Measurements from ENCODE around the gene BABAM2. TPM values are rescaled to one million over a fixed set of nuclear protein-coding genes. Genes with fewer than 3 reads are reported as not detected.

Gene BABAM2
- total and polyA plus RNA-seq, 2 experiments from 2014 or later: 35.2 to 46.1 TPM

- Histone ChIP-seq H3K9me3 (ENCODE audit: low read depth) (no peaks in the 10 kb centered on the region), H3K4me3 (no peak overlapping the region), H3K27me3 (replicated peaks; ENCODE audit: insufficient read depth) (no peaks in the 10 kb centered on the region), H3K9me2 (ENCODE audit: insufficient read depth) (no peaks in the 10 kb centered on the region), H3F3A (ENCODE audit: insufficient read depth) (no peaks in the 10 kb centered on the region), H3K4me1 (ENCODE audit: insufficient read depth) (peaks cover 12% of the 10 kb centered on the region), H3K27ac (no peak overlapping the region), H4K20me1 (ENCODE audit: insufficient read depth) (no peaks in the 10 kb centered on the region), H2AFZ (no peak overlapping the region), H3K79me2 (ENCODE audit: insufficient read depth) (no peaks in the 10 kb centered on the region), H3K4me2 (ENCODE audit: unreplicated experiment) (no peak overlapping the region), H3K36me3 (ENCODE audit: low read depth) (no peaks in the 10 kb centered on the region), H3K9ac (no peak overlapping the region)
- TF ChIP-seq EZH2 (IDR thresholded peaks at IDR 0.05; ENCODE audit: insufficient read depth, poor library complexity, severe bottlenecking) (no peak), EZH2phosphoT487 (IDR thresholded peaks at IDR 0.05; ENCODE audit: insufficient read depth, low read depth) (no peak)
- in situ Hi-C loops (cut with MboI): no loop called here
- DNase-seq: no peak
These were observed 357.2 kb downstream of the BABAM2 start for GRCh38 chr2:28247734-28248133.

- no peaks in the 10 kb centered on the region for H4K20me1 ChIP-seq (ENCODE audit: insufficient read depth)
- peaks cover 12% of the 10 kb centered on the region for H3K4me1 ChIP-seq (ENCODE audit: insufficient read depth)
- no peaks in the 10 kb centered on the region for H3F3A ChIP-seq (ENCODE audit: insufficient read depth)
- no peak for TF ChIP-seq EZH2phosphoT487 (IDR thresholded peaks at IDR 0.05; ENCODE audit: insufficient read depth, low read depth)
- no peak for DNase-seq
- no peak overlapping the region for H3K4me3 ChIP-seq
- 100% methylated on average over 2 of the region's 2 CpGs for WGBS, 2 experiments (ENCODE audit: low coverage in 1 of 2, low lambda C conversion rate in 2 of 2, missing lambda C conversion rate in 2 of 2)
- no peaks in the 10 kb centered on the region for H3K27me3 ChIP-seq (replicated peaks; ENCODE audit: insufficient read depth)
- no peak overlapping the region for H3K9ac ChIP-seq
- in situ Hi-C loops (cut with MboI): no loop called here
- H3K9me2 ChIP-seq (ENCODE audit: insufficient read depth): no peaks in the 10 kb centered on the region
- no peak overlapping the region for H3K4me2 ChIP-seq (ENCODE audit: unreplicated experiment)
- H3K9me3 ChIP-seq (ENCODE audit: low read depth): no peaks in the 10 kb centered on the region
- H3K27ac ChIP-seq: no peak overlapping the region
- H3K79me2 ChIP-seq (ENCODE audit: insufficient read depth): no peaks in the 10 kb centered on the region
- no peaks in the 10 kb centered on the region for H3K36me3 ChIP-seq (ENCODE audit: low read depth)
- no peak overlapping the region for H2AFZ ChIP-seq
These were observed 358.0 kb downstream of the BABAM2 start for GRCh38 chr2:28248511-28248910.

- Histone ChIP-seq H3K27me3 (replicated peaks; ENCODE audit: insufficient read depth) (no peaks in the 10 kb centered on the region), H3K9ac (no peak overlapping the region), H3K9me3 (ENCODE audit: low read depth) (no peaks in the 10 kb centered on the region), H4K20me1 (ENCODE audit: insufficient read depth) (no peaks in the 10 kb centered on the region), H3K4me2 (ENCODE audit: unreplicated experiment) (no peak overlapping the region), H3K4me3 (no peak overlapping the region), H3F3A (ENCODE audit: insufficient read depth) (no peaks in the 10 kb centered on the region), H3K36me3 (ENCODE audit: low read depth) (no peaks in the 10 kb centered on the region), H2AFZ (no peak overlapping the region), H3K79me2 (ENCODE audit: insufficient read depth) (no peaks in the 10 kb centered on the region), H3K9me2 (ENCODE audit: insufficient read depth) (no peaks in the 10 kb centered on the region), H3K4me1 (ENCODE audit: insufficient read depth) (peaks cover 12% of the 10 kb centered on the region), H3K27ac (no peak overlapping the region)
- 85 to 86% methylated on average over 4 of the region's 4 CpGs for WGBS, 2 experiments (ENCODE audit: low coverage in 1 of 2, low lambda C conversion rate in 2 of 2, missing lambda C conversion rate in 2 of 2)
- TF ChIP-seq EZH2 (IDR thresholded peaks at IDR 0.05; ENCODE audit: insufficient read depth, poor library complexity, severe bottlenecking) (no peak), EZH2phosphoT487 (IDR thresholded peaks at IDR 0.05; ENCODE audit: insufficient read depth, low read depth) (no peak)
- peak; percentile 85 for DNase-seq
- in situ Hi-C loops (cut with MboI): no loop called here
These were observed 359.5 kb downstream of the BABAM2 start for GRCh38 chr2:28250006-28250405.

- TF ChIP-seq EZH2 (IDR thresholded peaks at IDR 0.05; ENCODE audit: insufficient read depth, poor library complexity, severe bottlenecking): no peak
- no peak for TF ChIP-seq EZH2phosphoT487 (IDR thresholded peaks at IDR 0.05; ENCODE audit: insufficient read depth, low read depth)
These were observed 360.8 kb downstream of the BABAM2 start for GRCh38 chr2:28251337-28251736.

GRCh38 chr2:28252311-28252710 lies 361.8 kb downstream of the BABAM2 start:
- Histone ChIP-seq H3K36me3 (ENCODE audit: low read depth) (no peaks in the 10 kb centered on the region), H3K9ac (no peak overlapping the region), H3K27ac (no peak overlapping the region), H3K9me3 (ENCODE audit: low read depth) (no peaks in the 10 kb centered on the region), H2AFZ (no peak overlapping the region), H3K9me2 (ENCODE audit: insufficient read depth) (no peaks in the 10 kb centered on the region), H3K4me3 (no peak overlapping the region), H4K20me1 (ENCODE audit: insufficient read depth) (no peaks in the 10 kb centered on the region), H3F3A (ENCODE audit: insufficient read depth) (no peaks in the 10 kb centered on the region), H3K4me1 (ENCODE audit: insufficient read depth) (peaks cover 7% of the 10 kb centered on the region), H3K27me3 (replicated peaks; ENCODE audit: insufficient read depth) (no peaks in the 10 kb centered on the region), H3K79me2 (ENCODE audit: insufficient read depth) (no peaks in the 10 kb centered on the region), H3K4me2 (ENCODE audit: unreplicated experiment) (no peak overlapping the region)
- in situ Hi-C loops (cut with MboI): no loop called here
- TF ChIP-seq EZH2phosphoT487 (IDR thresholded peaks at IDR 0.05; ENCODE audit: insufficient read depth, low read depth): no peak
- DNase-seq: no peak
- WGBS, 2 experiments (ENCODE audit: low coverage in 1 of 2, low lambda C conversion rate in 2 of 2, missing lambda C conversion rate in 2 of 2): 97 to 98% methylated on average over 2 of the region's 2 CpGs

More at GRCh38 chr2:28251337-28251736, 360.8 kb downstream of the BABAM2 start:
- H3F3A ChIP-seq (ENCODE audit: insufficient read depth): no peaks in the 10 kb centered on the region
- no peaks in the 10 kb centered on the region for H3K36me3 ChIP-seq (ENCODE audit: low read depth)
- peaks cover 12% of the 10 kb centered on the region for H3K4me1 ChIP-seq (ENCODE audit: insufficient read depth)
- H3K79me2 ChIP-seq (ENCODE audit: insufficient read depth): no peaks in the 10 kb centered on the region
- H3K4me2 ChIP-seq (ENCODE audit: unreplicated experiment): no peak overlapping the region
- no peak overlapping the region for H3K4me3 ChIP-seq
- 79 to 85% methylated on average over 8 of the region's 8 CpGs for WGBS, 2 experiments (ENCODE audit: low coverage in 1 of 2, low lambda C conversion rate in 2 of 2, missing lambda C conversion rate in 2 of 2)
- H3K9ac ChIP-seq: no peak overlapping the region
- no peak overlapping the region for H2AFZ ChIP-seq
- in situ Hi-C loops (cut with MboI): no loop called here
- H3K27me3 ChIP-seq (replicated peaks; ENCODE audit: insufficient read depth): no peaks in the 10 kb centered on the region
- H3K27ac ChIP-seq: no peak overlapping the region
- H3K9me2 ChIP-seq (ENCODE audit: insufficient read depth): no peaks in the 10 kb centered on the region
- no peaks in the 10 kb centered on the region for H4K20me1 ChIP-seq (ENCODE audit: insufficient read depth)
- DNase-seq: no peak
- H3K9me3 ChIP-seq (ENCODE audit: low read depth): no peaks in the 10 kb centered on the region
